HCT116 (cell line): ENCODE measurements around the gene ASNSD1. TPM values are rescaled to one million over a fixed set of nuclear protein-coding genes. Genes with fewer than 3 reads are reported as not detected.
"Not testable (repeated sequence)": the region's sequence is repeated elsewhere in the genome, so short reads cannot be mapped to it uniquely, and the experiment has no call there.

ENCODE experiments used
- ATAC-seq: fragments of 200-7000 bp; cut with Tn5 transposase; 2 replicates; pipeline ENCODE4 v1.9.1; 2020; ENCODE audit warnings: mild to moderate bottlenecking, moderate library complexity
- BruUV-seq: library from RNA; stranded (reverse); fragments of 400-500 nt; replicated peaks from 2 replicates; lab custom pipeline; 2021; lab: Mats Ljungman, UMichigan
- CTCF ChIA-PET: fragments of 300-600 bp; sonication (Branson Sonifier 250); formaldehyde crosslinking; loops from one replicate; lab custom pipeline; 2021; ENCODE audit warnings: antibody characterized with exemption; lab: Charles Lee
- POLR2A ChIA-PET: fragments of 300-600, 350-600 bp; sonication (Branson Sonifier 250); formaldehyde crosslinking; loops from one replicate; lab custom pipeline; 2021; ENCODE audit warnings: antibody characterized with exemption; lab: Charles Lee
- RAD21 ChIA-PET, 2 experiments: fragments of 300-600 bp; sonication (Branson Sonifier 250); formaldehyde crosslinking; loops; one replicate each; lab custom pipeline; 2023; ENCODE audit warnings: low total read pairs in 2 of 2; ENCODE audit not compliant: uncharacterized antibody in 2 of 2, unreplicated experiment in 2 of 2, low non-redundant PET in 1 of 2; lab: Charles Lee
- DNase-seq: peaks from one replicate; pipeline ENCODE4 v3.0.0-alpha.2; 2010; ENCODE audit warnings: low read depth, low spot score
- H2AFZ ChIP-seq: fragments of 200-600 bp; shearing (Covaris generic), sonication (generic); 2 replicates; pipeline ENCODE4 v1.6.1; 2017; ENCODE audit warnings: low read depth, mixed run types, mixed read lengths, antibody characterized with exemption, low read length; ENCODE audit not compliant: poor library complexity, severe bottlenecking
- H3K27ac ChIP-seq: 2 replicates; pipeline ENCODE4 v1.5.1; 2012; ENCODE audit warnings: low read depth, low read length
- H3K27me3 ChIP-seq: fragments of 200-600 bp; sonication (generic); 2 replicates; pipeline ENCODE4 v1.6.1; 2016; ENCODE audit warnings: mixed run types, low read length, mixed read lengths; ENCODE audit not compliant: insufficient read depth
- H3K36me3 ChIP-seq, 2 experiments: fragments of 200-500 bp in 1 of 2; fragments of 200-600 bp in 1 of 2; sonication (Bioruptor generic) in 1 of 2; sonication (generic) in 1 of 2; 2 replicates each; pipeline versions ENCODE4 v1.5.1 to v1.6.1; 2014 to 2016; ENCODE audit warnings: low read length in 2 of 2, inconsistent platforms in 1 of 2, mixed read lengths in 1 of 2, mixed run types in 1 of 2; ENCODE audit not compliant: insufficient read depth in 2 of 2, control insufficient read depth in 1 of 2
- H3K4me1 ChIP-seq, 2 experiments: fragments of 200-600 bp in 1 of 2; sonication (generic) in 1 of 2; 2 replicates each; pipeline versions ENCODE4 v1.5.1 to v1.6.1; 2012 to 2017; ENCODE audit warnings: low read length in 2 of 2, inconsistent platforms in 1 of 2, mild to moderate bottlenecking in 1 of 2, mixed read lengths in 1 of 2, mixed run types in 1 of 2, moderate library complexity in 1 of 2; ENCODE audit not compliant: insufficient read depth in 2 of 2, control insufficient read depth in 1 of 2
- H3K4me2 ChIP-seq: fragments of 200-600 bp; sonication (generic); 2 replicates; pipeline ENCODE4 v1.6.1; 2017; ENCODE audit warnings: mixed run types, low read length, mixed read lengths
- H3K4me3 ChIP-seq, 2 experiments: fragments of 200-600 bp in 1 of 2; sonication (generic) in 1 of 2; replicated peaks in 1 of 2; 2 replicates each; pipeline ENCODE4 v1.5.1; 2011 to 2016; ENCODE audit warnings: low read length in 2 of 2, control low read depth in 1 of 2, low read depth in 1 of 2, mild to moderate bottlenecking in 1 of 2, mixed read lengths in 1 of 2, mixed run types in 1 of 2
- H3K79me2 ChIP-seq: fragments of 200-600 bp; sonication (generic); 2 replicates; pipeline ENCODE4 v1.6.1; 2017; ENCODE audit warnings: mild to moderate bottlenecking, mixed run types, low read length, moderate library complexity, mixed read lengths; ENCODE audit not compliant: insufficient read depth
- H3K9ac ChIP-seq: fragments of 200-600 bp; sonication (generic); 2 replicates; pipeline ENCODE4 v1.6.1; 2016; ENCODE audit warnings: low read length, mixed read lengths
- H3K9me2 ChIP-seq: fragments of 200-600 bp; sonication (generic), shearing (Covaris generic); 2 replicates; pipeline ENCODE4 v1.6.1; 2017; ENCODE audit warnings: mixed run types, mild to moderate bottlenecking, moderate library complexity; ENCODE audit not compliant: insufficient read depth
- H3K9me3 ChIP-seq, 2 experiments: fragments of 200-500 bp in 1 of 2; fragments of 200-600 bp in 1 of 2; sonication (Bioruptor generic) in 1 of 2; sonication (generic) in 1 of 2; 2 replicates each; pipeline ENCODE4 v1.6.1; 2014 to 2017; ENCODE audit warnings: low read length in 2 of 2, mixed read lengths in 2 of 2, inconsistent platforms in 1 of 2, low read depth in 1 of 2, mild to moderate bottlenecking in 1 of 2, mixed run types in 1 of 2, moderate library complexity in 1 of 2; ENCODE audit not compliant: control insufficient read depth in 1 of 2, insufficient read depth in 1 of 2
- H4K20me1 ChIP-seq: fragments of 200-600 bp; sonication (generic), shearing (Covaris generic); 2 replicates; pipeline ENCODE4 v1.6.1; 2017; ENCODE audit warnings: mixed run types, mild to moderate bottlenecking, moderate library complexity; ENCODE audit not compliant: insufficient read depth
- ATF3 ChIP-seq: IDR thresholded peaks from 2 replicates; pipeline ENCODE4 v1.6.1; 2012
- FOSL1 ChIP-seq: IDR thresholded peaks from 2 replicates; pipeline ENCODE4 v1.6.1; 2012; ENCODE audit warnings: low read depth
- POLR2A ChIP-seq: IDR thresholded peaks from 2 replicates; pipeline ENCODE4 v1.7.0; 2011; ENCODE audit warnings: borderline replicate concordance; ENCODE audit not compliant: insufficient read depth, insufficient read length; ENCODE audit errors: extremely low read depth
- POLR2AphosphoS5 ChIP-seq: IDR thresholded peaks from 2 replicates; pipeline ENCODE4 v1.6.1; 2011; ENCODE audit warnings: mild to moderate bottlenecking, low read depth, low read length, moderate library complexity
- SIN3A ChIP-seq: IDR thresholded peaks from 2 replicates; pipeline ENCODE4 v1.6.1; 2012; ENCODE audit warnings: low read depth
- ZBTB33 ChIP-seq: IDR thresholded peaks from 2 replicates; pipeline ENCODE4 v1.6.1; 2011; ENCODE audit warnings: mild to moderate bottlenecking, low read length, moderate library complexity; ENCODE audit not compliant: insufficient replicate concordance; ENCODE audit errors: extremely low read depth
- ZFX ChIP-seq: fragments of 450-650 bp; IDR thresholded peaks from 2 replicates; pipeline ENCODE4 v1.6.1; 2017
- ZNF274 ChIP-seq: fragments of 200-500 bp; sonication (Bioruptor generic); IDR thresholded peaks from 2 replicates; pipeline ENCODE4 v1.6.1; 2014; ENCODE audit warnings: mild to moderate bottlenecking, low read depth, low read length, inconsistent platforms
- intact Hi-C: fragments of 100-400 bp; cut with micrococcal nuclease; formaldehyde crosslinking; loops from 2 replicates; pipeline ENCODE4 v1.10.0; 2022
- total RNA-seq: library from RNA; stranded (reverse); gene quantifications from one replicate; pipeline ENCODE4 v1.2.1, GENCODE V29; 2021; ENCODE audit not compliant: unreplicated experiment

The ASNSD1 gene
- total RNA-seq, 1 experiment from 2014 or later = 33.6 TPM

- no peak for TF ChIP-seq ZBTB33
- no peak for TF ChIP-seq POLR2A
- no peak for TF ChIP-seq FOSL1
- no peak for TF ChIP-seq ATF3
- TF ChIP-seq SIN3A = no peak
- no peak for TF ChIP-seq POLR2AphosphoS5
- no peak for TF ChIP-seq ZNF274
- no peak for TF ChIP-seq ZFX
Measured at GRCh38 chr2:189709501-189710221, 48.4 kb downstream of the ASNSD1 start (continued).

GRCh38 chr2:189717593-189717992, 56.3 kb downstream of the ASNSD1 start:
- H3K27ac ChIP-seq, H3K4me3 ChIP-seq, H3K4me1 ChIP-seq, H2AFZ ChIP-seq, H4K20me1 ChIP-seq, CTCF ChIA-PET, ATAC-seq, H3K9me3 ChIP-seq, H3K79me2 ChIP-seq, BruUV-seq, H3K4me2 ChIP-seq, H3K9ac ChIP-seq, intact Hi-C loops, H3K36me3 ChIP-seq, RAD21 ChIA-PET, DNase-seq, POLR2A ChIA-PET, H3K9me2 ChIP-seq, H3K27me3 ChIP-seq: not testable (repeated sequence)
